ENCODE data around the gene FAM53B.

DNA sequence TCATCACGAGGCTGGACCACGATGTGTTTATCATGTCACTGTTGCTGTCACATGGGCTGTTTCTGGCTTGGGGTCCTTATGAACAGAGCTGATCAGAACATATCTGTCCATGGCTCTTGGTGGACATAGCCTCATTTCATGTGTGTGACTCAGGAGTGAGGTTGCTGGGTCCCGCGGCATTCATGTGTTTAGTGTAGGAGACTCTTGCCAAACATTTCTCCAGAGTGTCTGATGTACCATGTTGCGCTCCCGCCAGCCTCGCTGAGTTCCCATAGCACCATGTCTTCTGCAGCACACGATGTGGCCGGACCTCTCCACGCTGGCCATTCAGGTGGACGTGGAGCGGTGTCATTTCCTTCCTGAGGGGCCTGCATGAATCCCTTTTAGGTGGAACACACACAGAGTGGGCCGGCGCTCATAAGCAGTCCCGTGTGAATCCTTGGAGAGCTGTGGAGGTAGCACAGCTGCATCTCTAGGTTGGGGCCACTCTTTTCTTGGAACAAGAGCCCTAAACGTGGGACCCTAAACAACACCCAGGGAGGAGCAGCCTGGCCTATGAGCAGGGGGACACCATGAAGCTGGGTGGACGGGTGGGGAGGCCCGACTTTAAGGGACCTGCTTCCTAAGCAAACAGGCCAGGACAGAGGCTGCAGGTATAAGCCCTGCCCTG is 147.9 kb downstream of the FAM53B start:
- TF ChIP-seq POLR2AphosphoS5 (IDR thresholded peaks at IDR 0.05; ENCODE audit: low read depth, low read length) (no peak), POLR2A (IDR thresholded peaks at IDR 0.05; ENCODE audit: low read depth, low read length) (no peak), SPI1 (IDR thresholded peaks at IDR 0.05; ENCODE audit: low read depth, low read length) (no peak), TAF1 (IDR thresholded peaks at IDR 0.05; ENCODE audit: low read depth, low read length) (no peak), POU2F2 (IDR thresholded peaks at IDR 0.05; ENCODE audit: low read depth, low read length) (no peak)

Measured in GM12891 (cell line).